NCI-H2081 treated with DMSO at 0.1 percent for 48 hours (cell line): ENCODE data around the gene GTSF1L.
"Not testable (repeated sequence)": the region's sequence is repeated elsewhere in the genome, so short reads cannot be mapped to it uniquely, and the experiment has no call there.

Source experiments
- DNase-seq: peaks from one replicate; lab custom pipeline; 2025; lab: John Stamatoyannopoulos, UW

GTSF1L gene

GRCh38 chr20:43726811-43727338, at the start of gene GTSF1L:
TSS of gene GTSF1L (minus strand) at chr20:43727002. CDS start at chr20:43726694, 308 bp downstream.
- DNase-seq, result no peak

GRCh38 chr20:43774754-43775153, 48.0 kb upstream of the GTSF1L start:
- DNase-seq, result no peak

- DNase-seq, result no peak
These were observed 44.8 kb upstream of the GTSF1L start for GRCh38 chr20:43771503-43772190.

GRCh38 chr20:43770342-43770741, 43.5 kb upstream of the GTSF1L start:
- DNase-seq, result no peak

GRCh38 chr20:43767686-43768474, 41.1 kb upstream of the GTSF1L start:
- no peak for DNase-seq

GRCh38 chr20:43766917-43767316, 40.1 kb upstream of the GTSF1L start:
- DNase-seq, result no peak

GRCh38 chr20:43766385-43766784, 39.6 kb upstream of the GTSF1L start:
- DNase-seq, result no peak

- no peak for DNase-seq
These were observed 39.1 kb upstream of the GTSF1L start for GRCh38 chr20:43765916-43766315.

- no peak for DNase-seq
These were observed 36.1 kb upstream of the GTSF1L start for GRCh38 chr20:43762911-43763310.

- DNase-seq, result no peak
These were observed 34.9 kb upstream of the GTSF1L start for GRCh38 chr20:43761386-43762340.

- not testable (repeated sequence) for DNase-seq
These were observed 31.1 kb upstream of the GTSF1L start for GRCh38 chr20:43757888-43758287.

GRCh38 chr20:43755851-43756250, 29.0 kb upstream of the GTSF1L start:
- DNase-seq, result no peak

GRCh38 chr20:43755390-43755789, 28.6 kb upstream of the GTSF1L start:
- no peak for DNase-seq

- no peak for DNase-seq
These were observed 25.9 kb upstream of the GTSF1L start for GRCh38 chr20:43752561-43753301.

GRCh38 chr20:43752051-43752360, 25.2 kb upstream of the GTSF1L start:
- DNase-seq, result no peak

GRCh38 chr20:43751167-43752050, 24.6 kb upstream of the GTSF1L start:
- no peak for DNase-seq

- no peak for DNase-seq
These were observed 24.0 kb upstream of the GTSF1L start for GRCh38 chr20:43750774-43751166.

- no peak for DNase-seq
These were observed 23.0 kb upstream of the GTSF1L start for GRCh38 chr20:43749734-43750294.

- DNase-seq, result no peak
These were observed 21.5 kb upstream of the GTSF1L start for GRCh38 chr20:43748274-43748673.
